ENCODE data around the gene PCDHA1.

- TF ChIP-seq GATA2 (IDR thresholded peaks at IDR 0.05; ENCODE audit: low read depth, low read length) = no peak
- no peak for TF ChIP-seq GATA3 (IDR thresholded peaks at IDR 0.05; ENCODE audit: low read depth, low read length)
These were observed 149.1 kb downstream of the PCDHA1 start for GRCh38 chr5:140934964-140935606.
